T1000 (cell line): Measurements from ENCODE around the gene AK1.
"Not testable (repeated sequence)": the region's sequence is repeated elsewhere in the genome, so short reads cannot be mapped to it uniquely, and the experiment has no call there.

ENCODE experiments used
- DNase-seq: peaks from one replicate; lab custom pipeline; 2025; ENCODE audit warnings: mixed read lengths; lab: John Stamatoyannopoulos, UW

The AK1 gene

DNA sequence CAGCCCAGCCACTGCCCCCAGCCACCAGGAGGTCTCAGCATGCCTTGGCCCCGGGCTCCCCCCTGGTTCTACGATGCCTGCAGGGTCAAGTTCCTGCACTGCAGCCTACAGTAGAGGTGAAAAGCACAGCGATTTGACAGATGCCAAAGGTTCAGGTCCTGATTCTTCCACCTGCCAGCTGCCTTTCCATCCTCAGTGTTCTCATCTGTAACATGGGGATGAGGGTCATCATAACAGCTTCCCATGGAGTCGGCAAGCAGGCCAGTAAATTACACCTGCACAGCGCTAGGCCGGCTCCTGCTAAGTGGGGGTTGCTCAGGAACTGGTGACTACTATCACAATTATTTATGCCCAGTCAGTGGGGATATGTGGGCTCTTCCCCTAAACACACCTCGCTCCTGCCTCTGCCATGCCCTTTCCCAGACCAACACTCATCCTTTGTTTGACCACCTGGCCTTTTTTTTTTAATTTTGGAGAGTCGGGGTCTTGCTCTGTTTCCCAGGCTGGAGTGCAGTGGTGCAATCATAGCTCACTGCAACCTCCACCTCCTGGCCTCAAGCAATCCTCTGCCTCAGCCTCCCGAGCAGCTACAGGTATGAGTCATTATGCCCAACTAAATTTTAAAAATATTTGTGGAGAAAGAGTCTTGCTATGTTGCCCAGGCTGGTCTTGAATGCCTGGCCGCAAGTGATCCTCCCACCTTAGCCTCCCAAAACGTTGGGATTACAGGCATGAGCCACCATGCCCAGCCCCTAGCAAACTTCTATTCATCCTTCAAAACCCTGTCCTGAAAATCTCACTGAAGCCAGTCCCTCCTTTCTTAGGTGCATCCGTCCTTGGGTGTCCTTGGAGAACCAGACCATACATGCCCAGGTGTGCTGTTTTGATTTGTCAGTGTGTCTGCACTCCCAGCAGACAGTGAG, 29.4 kb downstream of the AK1 start:
- no peak for DNase-seq

DNA sequence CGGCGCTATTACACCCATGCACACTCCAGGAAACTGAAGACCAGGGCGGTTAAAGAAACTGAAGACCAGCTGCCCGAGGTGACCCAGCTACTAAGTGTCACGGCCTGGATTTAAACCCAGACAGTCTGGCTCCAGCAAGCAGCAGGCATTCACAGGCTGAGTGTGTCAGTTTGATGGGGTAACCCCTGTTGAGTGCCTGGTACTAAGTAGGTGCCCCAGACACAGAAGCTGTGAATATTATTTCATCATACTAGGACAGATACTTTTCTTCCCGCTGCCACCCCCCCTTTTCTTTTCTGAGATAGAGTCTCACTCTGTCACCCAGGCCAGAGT, 30.3 kb downstream of the AK1 start:
- DNase-seq, result no peak

- DNase-seq, result no peak
Measured at GRCh38 chr9:127846443-127847177, 30.9 kb downstream of the AK1 start.

- DNase-seq, result not testable (repeated sequence)
Measured at GRCh38 chr9:127845619-127846018, 31.9 kb downstream of the AK1 start.

GRCh38 chr9:127844821-127845359, 32.6 kb downstream of the AK1 start:
- no peak for DNase-seq

GRCh38 chr9:127841087-127841835, 36.2 kb downstream of the AK1 start:
- DNase-seq, result no peak

DNA sequence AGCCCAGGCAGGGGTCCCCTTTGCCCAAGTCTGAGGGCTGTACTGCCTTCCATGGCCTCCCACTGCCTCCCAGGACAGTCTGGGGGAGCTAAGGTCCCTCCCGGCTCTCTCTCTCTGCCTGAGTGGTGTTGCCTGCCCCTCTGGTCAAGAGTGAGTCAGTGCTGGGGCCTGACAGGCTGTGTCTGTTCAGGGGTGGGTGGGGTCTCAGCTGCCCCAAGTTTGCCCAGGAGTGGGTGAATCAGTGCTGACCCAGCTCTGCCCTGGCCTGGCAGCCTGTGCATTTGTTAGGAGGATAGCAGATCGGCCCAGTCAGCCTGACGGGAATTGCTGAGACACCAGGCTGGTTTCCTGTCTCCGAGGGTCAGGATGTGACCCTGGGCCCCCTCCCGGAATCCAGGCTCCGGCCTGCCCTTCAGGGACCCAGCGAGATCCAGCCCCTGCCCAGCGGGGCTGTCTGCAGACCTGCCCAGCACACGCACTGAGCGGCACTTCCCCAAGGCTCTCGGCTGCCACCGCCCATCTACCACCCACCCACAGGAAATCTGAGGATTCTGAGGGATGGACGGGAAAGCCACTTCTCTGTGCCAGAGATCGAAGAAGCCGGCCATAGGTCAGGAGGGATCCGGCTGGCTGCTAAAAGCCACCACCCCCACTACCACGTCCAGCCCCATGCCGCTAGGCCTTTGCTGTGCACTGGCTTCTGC, 38.9 kb downstream of the AK1 start:
- peak; percentile 67 for DNase-seq

- DNase-seq, result no peak
Measured at GRCh38 chr9:127837346-127837745, 40.1 kb downstream of the AK1 start.

GRCh38 chr9:127836561-127836960, 40.9 kb downstream of the AK1 start:
- DNase-seq, result not testable (repeated sequence)

DNA sequence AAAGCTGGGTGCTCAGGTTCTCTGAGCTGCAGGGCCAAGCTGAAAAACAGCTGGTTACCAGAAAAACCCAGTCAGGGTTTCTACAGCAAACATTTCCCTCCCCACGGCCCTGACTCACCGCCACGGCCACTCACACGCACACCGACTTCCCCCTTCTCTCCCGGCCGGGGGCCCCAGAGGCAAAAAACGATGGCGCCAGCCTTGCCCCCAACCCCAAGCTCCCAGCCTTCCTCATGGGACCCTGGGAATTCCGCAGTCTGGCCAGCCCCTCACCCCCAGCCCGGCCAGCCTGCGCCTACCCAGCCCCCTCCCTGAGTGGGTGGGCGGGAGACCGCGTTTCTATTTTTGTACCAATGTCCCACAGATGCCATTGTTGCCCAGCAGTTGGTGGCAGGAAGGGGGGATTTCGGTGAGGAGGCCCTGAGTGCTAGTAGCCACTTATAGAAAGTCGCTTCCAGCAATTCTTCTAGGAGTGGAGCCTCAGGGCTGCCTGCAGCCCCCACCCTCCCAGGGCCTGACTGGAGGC, 41.4 kb downstream of the AK1 start:
- peak; percentile 8 for DNase-seq

DNA sequence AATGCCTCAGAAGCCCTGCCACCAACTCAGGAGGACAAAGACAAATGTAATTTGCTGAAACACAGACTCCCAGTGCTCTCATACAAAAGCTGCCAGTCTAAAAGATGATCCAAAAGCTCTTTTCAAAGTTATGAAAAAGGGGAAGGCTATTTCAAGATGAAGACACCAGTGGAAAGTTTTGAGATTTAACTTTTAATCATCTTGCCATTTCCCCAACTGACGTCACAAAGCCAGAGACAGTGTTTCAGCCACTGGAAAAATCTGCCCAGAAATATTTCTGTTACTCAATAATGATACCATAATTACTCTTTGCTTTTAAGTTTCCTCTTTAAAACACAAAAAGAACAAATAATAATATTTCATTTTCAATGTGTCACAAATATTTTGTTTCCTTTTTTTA, 43.9 kb downstream of the AK1 start:
- no peak for DNase-seq

GRCh38 chr9:127832248-127832647, 45.2 kb downstream of the AK1 start:
- no peak for DNase-seq

DNA sequence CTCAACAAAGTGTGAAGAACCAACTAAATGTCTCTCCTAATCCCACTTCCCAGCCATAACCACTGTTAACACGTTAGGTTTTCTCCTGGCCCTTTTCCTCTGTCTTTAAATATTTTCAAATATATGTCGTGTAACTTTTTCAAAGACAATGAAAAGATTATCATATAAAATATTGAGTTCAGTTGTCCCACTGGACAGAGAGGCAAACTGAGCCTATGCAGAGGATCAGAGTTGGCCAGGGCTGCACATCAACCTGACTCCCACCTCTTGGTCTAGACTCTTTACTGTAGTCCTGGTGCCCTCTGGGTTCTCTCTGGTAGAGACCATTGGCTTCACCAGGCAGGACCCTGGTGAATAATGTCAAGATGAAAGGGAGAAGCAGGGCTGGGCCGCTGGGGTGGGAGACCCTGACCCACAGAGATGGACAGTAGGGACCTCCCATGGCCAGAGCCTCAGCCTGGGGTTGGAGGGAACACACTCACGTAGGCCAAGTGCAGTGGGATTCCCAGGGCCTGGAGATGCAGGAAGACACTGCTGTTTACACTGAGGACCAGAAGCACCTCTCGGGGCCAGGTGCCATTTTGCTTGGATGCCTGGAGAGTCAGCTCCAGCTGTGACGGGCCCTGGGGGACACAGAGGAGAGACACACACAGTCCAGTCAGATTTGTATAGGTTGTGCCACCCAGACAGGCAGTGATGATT, 48.1 kb downstream of the AK1 start:
- no peak for DNase-seq

GRCh38 chr9:127828262-127829031, 49.0 kb downstream of the AK1 start:
- no peak for DNase-seq

DNA sequence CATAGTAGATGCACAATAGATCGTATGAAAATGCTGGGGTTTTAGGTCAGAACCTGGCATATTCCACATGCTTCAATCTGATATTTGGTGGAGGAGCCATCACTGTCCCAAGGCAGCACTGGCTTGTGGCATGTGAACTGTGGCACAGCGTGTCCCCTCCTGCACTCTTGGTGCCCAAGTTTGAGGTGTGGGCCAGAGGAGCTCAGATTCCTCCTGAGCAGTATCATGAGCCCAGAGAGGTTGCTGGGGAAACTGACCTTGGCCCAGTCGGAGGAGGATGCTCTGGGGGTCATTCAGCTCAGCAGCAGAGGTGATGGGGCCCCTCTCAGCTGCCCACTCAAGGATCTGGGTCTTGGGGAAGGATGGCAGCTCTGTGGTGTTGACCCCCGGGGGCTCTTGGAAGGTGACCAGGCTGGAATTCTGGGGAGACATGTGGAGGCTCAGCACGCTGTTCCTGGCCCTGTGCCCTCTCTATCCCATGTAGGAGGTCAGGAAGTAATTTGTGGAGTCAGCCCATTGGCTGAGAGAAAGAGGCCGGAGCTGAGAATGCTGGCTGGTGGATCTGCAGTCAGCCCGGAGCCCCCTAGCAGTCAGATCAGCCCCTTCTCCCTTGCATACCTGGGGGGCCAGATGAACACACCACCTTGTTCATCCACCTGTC, 51.1 kb downstream of the AK1 start:
- DNase-seq, result no peak

DNA sequence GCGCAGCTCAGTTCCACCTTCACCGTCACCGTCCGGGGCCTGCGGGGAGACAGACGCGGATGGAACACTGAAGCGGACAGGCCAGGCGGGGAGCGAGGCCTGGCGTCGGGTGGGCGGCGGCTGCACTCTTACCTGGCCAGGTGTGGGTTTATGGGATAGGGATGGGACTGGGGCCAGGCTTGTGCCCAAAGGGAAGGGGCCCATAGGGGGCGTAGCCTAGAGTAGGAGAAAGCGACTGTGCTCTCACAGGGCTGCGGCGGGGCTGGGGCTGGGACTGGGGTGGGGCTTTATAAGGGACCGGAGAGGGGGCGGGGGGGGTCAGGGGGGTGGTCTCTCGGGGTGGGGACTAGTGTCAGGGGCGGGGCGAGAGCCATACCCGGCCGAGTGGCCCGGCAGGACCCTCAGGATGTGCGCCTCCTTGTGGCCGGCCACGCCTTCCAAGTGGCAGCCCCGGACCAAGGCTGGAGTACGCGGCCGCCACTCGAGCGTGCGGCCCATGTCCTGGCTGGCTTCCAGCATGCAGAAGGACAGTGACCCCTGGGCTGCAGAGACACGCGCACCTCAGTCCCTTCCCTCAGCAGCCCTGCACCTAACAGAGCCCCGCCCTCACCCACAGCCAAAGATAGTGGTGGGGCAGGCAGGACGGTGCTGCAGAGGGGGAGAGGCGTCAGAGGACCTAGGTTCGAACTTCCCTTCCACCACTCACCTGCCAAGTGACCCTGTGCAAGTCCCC, 52.0 kb downstream of the AK1 start:
- DNase-seq, result no peak

DNA sequence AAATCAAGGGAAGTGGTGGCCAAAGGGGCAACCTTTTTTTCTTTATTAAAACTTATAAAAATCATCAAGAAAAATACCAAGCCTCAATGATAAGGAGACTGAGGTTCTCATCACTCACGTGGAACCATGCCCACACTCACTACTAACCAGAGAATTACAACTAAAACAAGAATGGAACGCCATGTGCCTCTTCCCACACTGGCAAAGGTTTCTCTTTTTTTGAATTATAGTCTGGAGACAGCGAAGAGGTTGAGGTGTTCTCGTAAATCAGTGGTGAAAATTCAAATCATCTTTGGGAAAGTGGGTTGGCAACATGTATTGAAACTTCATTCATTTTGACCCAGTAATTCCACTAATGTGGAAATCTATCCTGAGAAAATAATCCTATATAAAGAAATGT, 55.4 kb downstream of the AK1 start:
- no peak for DNase-seq

DNA sequence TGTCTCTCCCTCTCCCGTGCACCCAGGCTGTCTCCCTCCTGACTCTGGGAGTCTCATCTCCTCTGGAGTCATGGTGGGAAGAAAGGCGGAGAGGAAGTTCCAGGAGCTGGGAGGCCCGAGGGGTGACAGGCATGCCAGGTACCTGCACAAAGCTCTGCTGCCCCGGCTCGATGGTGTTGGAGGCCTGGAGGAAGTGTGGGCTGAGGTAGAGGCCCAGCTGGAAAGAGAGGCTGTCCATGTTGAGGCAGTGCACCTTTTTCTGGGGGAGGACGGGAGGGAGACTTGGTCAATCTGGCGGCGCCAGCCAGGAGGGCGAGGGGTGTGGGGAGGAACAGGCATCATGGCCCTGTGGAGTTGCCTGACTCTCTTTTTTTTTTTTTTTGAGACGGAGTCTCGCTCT, 58.9 kb downstream of the AK1 start:
- DNase-seq, result no peak
